ENCODE results near the gene CCDC3.

GRCh38 chr10:12934777-12935176 is 66.7 kb downstream of the CCDC3 start:
- TF ChIP-seq, protein P1, sequence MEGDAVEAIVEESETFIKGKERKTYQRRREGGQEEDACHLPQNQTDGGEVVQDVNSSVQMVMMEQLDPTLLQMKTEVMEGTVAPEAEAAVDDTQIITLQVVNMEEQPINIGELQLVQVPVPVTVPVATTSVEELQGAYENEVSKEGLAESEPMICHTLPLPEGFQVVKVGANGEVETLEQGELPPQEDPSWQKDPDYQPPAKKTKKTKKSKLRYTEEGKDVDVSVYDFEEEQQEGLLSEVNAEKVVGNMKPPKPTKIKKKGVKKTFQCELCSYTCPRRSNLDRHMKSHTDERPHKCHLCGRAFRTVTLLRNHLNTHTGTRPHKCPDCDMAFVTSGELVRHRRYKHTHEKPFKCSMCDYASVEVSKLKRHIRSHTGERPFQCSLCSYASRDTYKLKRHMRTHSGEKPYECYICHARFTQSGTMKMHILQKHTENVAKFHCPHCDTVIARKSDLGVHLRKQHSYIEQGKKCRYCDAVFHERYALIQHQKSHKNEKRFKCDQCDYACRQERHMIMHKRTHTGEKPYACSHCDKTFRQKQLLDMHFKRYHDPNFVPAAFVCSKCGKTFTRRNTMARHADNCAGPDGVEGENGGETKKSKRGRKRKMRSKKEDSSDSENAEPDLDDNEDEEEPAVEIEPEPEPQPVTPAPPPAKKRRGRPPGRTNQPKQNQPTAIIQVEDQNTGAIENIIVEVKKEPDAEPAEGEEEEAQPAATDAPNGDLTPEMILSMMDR (IDR thresholded peaks at IDR 0.05) = no peak
- no peak for TF ChIP-seq POLR2A (IDR thresholded peaks at IDR 0.05)

Measured in right lobe of liver (tissue), 4 donors.